ENCODE data around the gene GABARAP. TPM values are rescaled to one million over a fixed set of nuclear protein-coding genes. Genes with fewer than 3 reads are reported as not detected.
A peak's percentile ranks its signal among the peaks of the same experiment; 100 is the strongest.

Gene GABARAP
- total RNA-seq, 2 experiments from 2014 or later = 188 to 199 TPM

GRCh38 chr17:7238420-7239090 lies 3.7 kb downstream of the GABARAP start:
- peak; percentile 40 for DNase-seq
- ChIA-PET POLR2A (interaction anchor here (1.0 to 2.6 kb wide), 8 partner anchors 11 to 449 kb away, joined by 3 to 11 read pairs (median 3); partner anchors contain the start of genes DLG4, ELP5, SLC16A13 and TP53), CTCF (interaction anchor here (0.7 to 4.4 kb wide), 7 partner anchors 11 to 322 kb away, joined by 3 to 34 read pairs (median 4); partner anchors contain the start of genes ACADVL and DLG4)
- Mint-ChIP-seq H3K27me3 (peaks cover 4% of the 10 kb centered on the region), H3K36me3 (peaks cover 32% of the 10 kb centered on the region), H3K9me3 (no peaks in the 10 kb centered on the region), H3K4me1 (ENCODE audit: low read depth) (peaks cover 62% of the 10 kb centered on the region), H3K27ac (peak overlapping the region; percentile 97), H3K4me3 (peak overlapping the region; percentile 94)
- intact Hi-C loops (cut with micrococcal nuclease) = loop anchor here (1.0 kb wide), 4 partner anchors 14 to 245 kb away; partner anchors contain the start of genes EIF5A and ELP5

GRCh38 chr17:7237761-7238419 lies 4.4 kb downstream of the GABARAP start:
- intact Hi-C loops (cut with micrococcal nuclease) = no loop called here
- Mint-ChIP-seq H3K4me1 (ENCODE audit: low read depth) (peaks cover 62% of the 10 kb centered on the region), H3K27ac (peak overlapping the region; percentile 97), H3K9me3 (no peaks in the 10 kb centered on the region), H3K36me3 (peaks cover 31% of the 10 kb centered on the region), H3K27me3 (peaks cover 4% of the 10 kb centered on the region), H3K4me3 (peak overlapping the region; percentile 94)
- CTCF ChIA-PET = interaction anchor here (0.7 to 4.4 kb wide), 5 partner anchors 18 to 191 kb away, joined by 3 to 34 read pairs (median 5); partner anchors contain the start of genes ACADVL and DLG4
- POLR2A ChIA-PET = interaction anchor here (1.0 to 2.6 kb wide), 5 partner anchors 12 to 450 kb away, joined by 3 to 11 read pairs (median 3); partner anchors contain the start of genes SLC16A13 and TP53
- DNase-seq = peak; percentile 86

- Mint-ChIP-seq H3K4me3 (peak overlapping the region; percentile 94), H3K9me3 (no peaks in the 10 kb centered on the region), H3K36me3 (peaks cover 29% of the 10 kb centered on the region), H3K27me3 (peaks cover 2% of the 10 kb centered on the region), H3K27ac (peak overlapping the region; percentile 97), H3K4me1 (ENCODE audit: low read depth) (peaks cover 62% of the 10 kb centered on the region)
- CTCF ChIA-PET = interaction anchor here (1.4 to 4.4 kb wide), 2 partner anchors 17 to 23 kb away, joined by 4 to 34 read pairs; partner anchors contain the start of genes ACADVL and DLG4
- POLR2A ChIA-PET = interaction anchor here (1.5 to 2.6 kb wide), 2 partner anchors 17 to 71 kb away, joined by 3 to 11 read pairs; no protein-coding TSS in a partner anchor
- intact Hi-C loops (cut with micrococcal nuclease) = no loop called here
- no peak for DNase-seq
Measured at GRCh38 chr17:7237266-7237760, 4.9 kb downstream of the GABARAP start.

- peaks cover 2% of the 10 kb centered on the region for H3K27me3 Mint-ChIP-seq
- no peak for DNase-seq
- peak overlapping the region; percentile 94 for H3K4me3 Mint-ChIP-seq
- intact Hi-C loops (cut with micrococcal nuclease) = no loop called here
- H3K36me3 Mint-ChIP-seq = peaks cover 34% of the 10 kb centered on the region
- ChIA-PET POLR2A (interaction anchor here (5.8 kb wide), 1 partner anchor 15 kb away, joined by 33 read pairs; the partner anchor contains the start of genes ACADVL and DLG4), CTCF (interaction anchor here (4.4 kb wide), 1 partner anchor 17 kb away, joined by 34 read pairs; the partner anchor contains the start of genes ACADVL and DLG4)
- H3K27ac Mint-ChIP-seq = peak overlapping the region; percentile 97
- H3K4me1 Mint-ChIP-seq (ENCODE audit: low read depth) = peaks cover 66% of the 10 kb centered on the region
- no peaks in the 10 kb centered on the region for H3K9me3 Mint-ChIP-seq
Measured at GRCh38 chr17:7236808-7237207, 5.4 kb downstream of the GABARAP start.

GRCh38 chr17:7235693-7236665 lies 6.3 kb downstream of the GABARAP start:
- peaks cover 58% of the 10 kb centered on the region for H3K4me1 Mint-ChIP-seq (ENCODE audit: low read depth)
- peaks cover 2% of the 10 kb centered on the region for H3K27me3 Mint-ChIP-seq
- peak overlapping the region; percentile 16 for H3K4me3 Mint-ChIP-seq
- no peak for DNase-seq
- POLR2A ChIA-PET = interaction anchor here (5.8 kb wide), 1 partner anchor 14 kb away, joined by 33 read pairs; the partner anchor contains the start of genes ACADVL and DLG4
- peaks cover 30% of the 10 kb centered on the region for H3K36me3 Mint-ChIP-seq
- H3K27ac Mint-ChIP-seq = peak overlapping the region; percentile 48
- intact Hi-C loops (cut with micrococcal nuclease) = no loop called here
- CTCF ChIA-PET = interaction anchor here (4.4 kb wide), 1 partner anchor 16 kb away, joined by 34 read pairs; the partner anchor contains the start of genes ACADVL and DLG4
- no peaks in the 10 kb centered on the region for H3K9me3 Mint-ChIP-seq

GRCh38 chr17:7234083-7234951 lies 7.9 kb downstream of the GABARAP start, which contains the start of gene DVL2:
TSS of gene DVL2 (minus strand) at chr17:7234517. CDS start at chr17:7234262, 255 bp downstream.
- Mint-ChIP-seq H3K4me1 (ENCODE audit: low read depth) (peaks cover 48% of the 10 kb centered on the region), H3K27me3 (peaks cover 2% of the 10 kb centered on the region), H3K4me3 (peak within 1 kb of the TSS; percentile 97), H3K9me3 (no peaks in the 10 kb centered on the region), H3K36me3 (peaks cover 28% of the 10 kb centered on the region), H3K27ac (peak within 1 kb of the TSS; percentile 90)
- CTCF ChIA-PET = interaction anchor here (0.6 to 3.0 kb wide), 5 partner anchors 8 to 72 kb away, joined by 3 to 15 read pairs (median 4); partner anchors contain the start of gene GABARAP
- peak; percentile 96 for DNase-seq
- intact Hi-C loops (cut with micrococcal nuclease) = loop anchor here (1.0 kb wide), 2 partner anchors 13 to 20 kb away; no protein-coding TSS in a partner anchor
- POLR2A ChIA-PET = interaction anchor here (0.5 to 5.8 kb wide), 7 partner anchors 8 to 344 kb away, joined by 3 to 33 read pairs (median 4); partner anchors contain the start of genes ACADVL, CTDNEP1, DLG4 and ELP5

GRCh38 chr17:7233701-7234082 lies 8.6 kb downstream of the GABARAP start:
- Mint-ChIP-seq H3K4me3 (peak overlapping the region; percentile 97), H3K4me1 (ENCODE audit: low read depth) (peaks cover 50% of the 10 kb centered on the region), H3K9me3 (no peaks in the 10 kb centered on the region), H3K27me3 (peaks cover 2% of the 10 kb centered on the region), H3K36me3 (peaks cover 33% of the 10 kb centered on the region), H3K27ac (peak overlapping the region; percentile 90)
- ChIA-PET POLR2A (interaction anchor here (1.0 to 5.8 kb wide), 4 partner anchors 9 to 18 kb away, joined by 4 to 33 read pairs (median 6); partner anchors contain the start of genes ACADVL, CTDNEP1, DLG4 and ELP5), CTCF (interaction anchor here (0.6 to 3.0 kb wide), 5 partner anchors 9 to 73 kb away, joined by 3 to 15 read pairs (median 4); partner anchors contain the start of genes DLG4 and GABARAP)
- intact Hi-C loops (cut with micrococcal nuclease) = loop anchor here (1.0 kb wide), 2 partner anchors 12 to 19 kb away; no protein-coding TSS in a partner anchor
- DNase-seq = no peak

- H3K4me1 Mint-ChIP-seq (ENCODE audit: low read depth) = peaks cover 52% of the 10 kb centered on the region
- H3K27ac Mint-ChIP-seq = no peak overlapping the region
- CTCF ChIA-PET = interaction anchor here (0.7 to 3.0 kb wide), 2 partner anchors 11 to 65 kb away, joined by 4 to 15 read pairs; no protein-coding TSS in a partner anchor
- H3K4me3 Mint-ChIP-seq = peak overlapping the region; percentile 97
- DNase-seq = no peak
- no peaks in the 10 kb centered on the region for H3K9me3 Mint-ChIP-seq
- intact Hi-C loops (cut with micrococcal nuclease) = no loop called here
- peaks cover 2% of the 10 kb centered on the region for H3K27me3 Mint-ChIP-seq
- POLR2A ChIA-PET = interaction anchor here (0.8 to 5.8 kb wide), 2 partner anchors 11 to 196 kb away, joined by 3 to 33 read pairs; partner anchors contain the start of genes ACADVL, DLG4 and SLC16A13
- peaks cover 38% of the 10 kb centered on the region for H3K36me3 Mint-ChIP-seq
Measured at GRCh38 chr17:7232114-7232513, 10.1 kb downstream of the GABARAP start.

GRCh38 chr17:7229504-7229903 lies 12.7 kb downstream of the GABARAP start:
- POLR2A ChIA-PET = interaction anchor here (0.8 to 2.0 kb wide), 2 partner anchors 9 to 10 kb away, joined by 3 to 6 read pairs; partner anchors contain the start of genes ACADVL and DLG4
- CTCF ChIA-PET = interaction anchor here (0.6 to 1.9 kb wide), 3 partner anchors 9 to 94 kb away, joined by 3 to 9 read pairs (median 5); partner anchors contain the start of genes ACADVL and DLG4
- intact Hi-C loops (cut with micrococcal nuclease) = no loop called here

More at GRCh38 chr17:7229504-7229903, 12.7 kb downstream of the GABARAP start:
- Mint-ChIP-seq H3K4me3 (no peak overlapping the region), H3K27ac (no peak overlapping the region), H3K4me1 (ENCODE audit: low read depth) (peaks cover 29% of the 10 kb centered on the region), H3K9me3 (no peaks in the 10 kb centered on the region), H3K36me3 (peaks cover 28% of the 10 kb centered on the region), H3K27me3 (peaks cover 2% of the 10 kb centered on the region)
- DNase-seq = no peak

Data from activated CD4-positive, alpha-beta memory T cell treated with anti-CD3 and anti-CD28 coated beads for 36 hours (primary cell).